Measurements from ENCODE around the gene INTS7. TPM values are rescaled to one million over a fixed set of nuclear protein-coding genes. Genes with fewer than 3 reads are reported as not detected.
A peak's percentile ranks its signal among the peaks of the same experiment; 100 is the strongest.

The INTS7 gene
- polyA plus RNA-seq, 1 donor (not counting 4 experiments of a cell fraction or from before 2014, with no cell fraction given) = 27.2 TPM

- Histone ChIP-seq H3K27ac (ENCODE audit: control insufficient read depth, insufficient read depth, low read length) (peak overlapping the region; percentile 96), H3K4me1 (ENCODE audit: control insufficient read depth, extremely low read depth, insufficient read depth, low read length) (peaks cover 24% of the 10 kb centered on the region), H4K20me1 (ENCODE audit: control insufficient read depth, extremely low read depth, insufficient read depth, low read length) (no peaks in the 10 kb centered on the region), H3K36me3 (ENCODE audit: control insufficient read depth in 2 of 2, extremely low read depth in 1 of 2, insufficient read depth in 2 of 2, low read length in 2 of 2) (peaks cover 0 to 7% of the 10 kb centered on the region in 2 experiments), H3K27me3 (ENCODE audit: control insufficient read depth, extremely low read depth, insufficient read depth, low read length) (no peaks in the 10 kb centered on the region), H3K4me3 (ENCODE audit: control insufficient read depth in 2 of 3, extremely low read depth in 1 of 3, insufficient read depth in 2 of 3, low read depth in 1 of 3, low read length in 3 of 3) (peak overlapping the region; percentile 52 to 89 (median 80)), H3K79me2 (ENCODE audit: control insufficient read depth, insufficient read depth, low read length) (peaks cover 73% of the 10 kb centered on the region), H3K9ac (ENCODE audit: control insufficient read depth, extremely low read depth, insufficient read depth, low read length) (peak overlapping the region; percentile 94), H3K4me2 (ENCODE audit: control insufficient read depth, extremely low read depth, insufficient read depth, low read depth, low read length) (peak overlapping the region; percentile 95), H2AFZ (ENCODE audit: control insufficient read depth, low read length) (peak overlapping the region; percentile 96), H3K9me1 (ENCODE audit: control insufficient read depth, extremely low read depth, insufficient read depth, low read length) (no peaks in the 10 kb centered on the region), H3K9me3 (ENCODE audit: control insufficient read depth, low read depth, low read length) (no peaks in the 10 kb centered on the region)
- TF ChIP-seq EZH2 (IDR thresholded peaks at IDR 0.05; ENCODE audit: low read length) (no peak), CTCF (optimal IDR thresholded peaks at IDR 0.05 in 1 of 3, IDR thresholded peaks at IDR 0.05 in 1 of 3, conservative IDR thresholded peaks at IDR 0.05 in 1 of 3; ENCODE audit: extremely low read depth in 1 of 3, insufficient read depth in 2 of 3, low read length in 3 of 3) (no peak)
- FAIRE-seq (peak; percentile 26), DNase-seq (ENCODE audit: low read depth, low spot score) (no peak)
- dilution Hi-C loops (cut with MboI; ENCODE audit: extremely low pct_ligation_motif_present, low sequenced_read_pairs) = no loop called here
These were observed 663 bp upstream of the INTS7 start for GRCh38 chr1:212035835-212036605.

GRCh38 chr1:212034516-212035122 lies 738 bp downstream of the INTS7 start:
- Histone ChIP-seq H3K27ac (ENCODE audit: control insufficient read depth, insufficient read depth, low read length) (peak overlapping the region; percentile 96), H3K36me3 (ENCODE audit: control insufficient read depth in 2 of 2, extremely low read depth in 1 of 2, insufficient read depth in 2 of 2, low read length in 2 of 2) (peaks cover 0 to 7% of the 10 kb centered on the region in 2 experiments), H3K9ac (ENCODE audit: control insufficient read depth, extremely low read depth, insufficient read depth, low read length) (peak overlapping the region; percentile 94), H3K4me2 (ENCODE audit: control insufficient read depth, extremely low read depth, insufficient read depth, low read depth, low read length) (peak overlapping the region; percentile 74), H3K9me1 (ENCODE audit: control insufficient read depth, extremely low read depth, insufficient read depth, low read length) (no peaks in the 10 kb centered on the region), H3K4me1 (ENCODE audit: control insufficient read depth, extremely low read depth, insufficient read depth, low read length) (peaks cover 27% of the 10 kb centered on the region), H3K9me3 (ENCODE audit: control insufficient read depth, low read depth, low read length) (no peaks in the 10 kb centered on the region), H3K4me3 (ENCODE audit: control insufficient read depth in 2 of 3, extremely low read depth in 1 of 3, insufficient read depth in 2 of 3, low read depth in 1 of 3, low read length in 3 of 3) (peak overlapping the region; percentile 52 to 89 (median 77)), H4K20me1 (ENCODE audit: control insufficient read depth, extremely low read depth, insufficient read depth, low read length) (no peaks in the 10 kb centered on the region), H3K79me2 (ENCODE audit: control insufficient read depth, insufficient read depth, low read length) (peaks cover 64% of the 10 kb centered on the region), H3K27me3 (ENCODE audit: control insufficient read depth, extremely low read depth, insufficient read depth, low read length) (no peaks in the 10 kb centered on the region), H2AFZ (ENCODE audit: control insufficient read depth, low read length) (peak overlapping the region; percentile 66)
- TF ChIP-seq EZH2 (IDR thresholded peaks at IDR 0.05; ENCODE audit: low read length) (no peak), CTCF (optimal IDR thresholded peaks at IDR 0.05 in 1 of 3, IDR thresholded peaks at IDR 0.05 in 1 of 3, conservative IDR thresholded peaks at IDR 0.05 in 1 of 3; ENCODE audit: extremely low read depth in 1 of 3, insufficient read depth in 2 of 3, low read length in 3 of 3) (no peak)
- dilution Hi-C loops (cut with MboI; ENCODE audit: extremely low pct_ligation_motif_present, low sequenced_read_pairs) = no loop called here
- peak; percentile 26 for FAIRE-seq
- DNase-seq (ENCODE audit: low read depth, low spot score) = peak; percentile 96
